ENCODE measurements around the gene GRIK5.

DNA sequence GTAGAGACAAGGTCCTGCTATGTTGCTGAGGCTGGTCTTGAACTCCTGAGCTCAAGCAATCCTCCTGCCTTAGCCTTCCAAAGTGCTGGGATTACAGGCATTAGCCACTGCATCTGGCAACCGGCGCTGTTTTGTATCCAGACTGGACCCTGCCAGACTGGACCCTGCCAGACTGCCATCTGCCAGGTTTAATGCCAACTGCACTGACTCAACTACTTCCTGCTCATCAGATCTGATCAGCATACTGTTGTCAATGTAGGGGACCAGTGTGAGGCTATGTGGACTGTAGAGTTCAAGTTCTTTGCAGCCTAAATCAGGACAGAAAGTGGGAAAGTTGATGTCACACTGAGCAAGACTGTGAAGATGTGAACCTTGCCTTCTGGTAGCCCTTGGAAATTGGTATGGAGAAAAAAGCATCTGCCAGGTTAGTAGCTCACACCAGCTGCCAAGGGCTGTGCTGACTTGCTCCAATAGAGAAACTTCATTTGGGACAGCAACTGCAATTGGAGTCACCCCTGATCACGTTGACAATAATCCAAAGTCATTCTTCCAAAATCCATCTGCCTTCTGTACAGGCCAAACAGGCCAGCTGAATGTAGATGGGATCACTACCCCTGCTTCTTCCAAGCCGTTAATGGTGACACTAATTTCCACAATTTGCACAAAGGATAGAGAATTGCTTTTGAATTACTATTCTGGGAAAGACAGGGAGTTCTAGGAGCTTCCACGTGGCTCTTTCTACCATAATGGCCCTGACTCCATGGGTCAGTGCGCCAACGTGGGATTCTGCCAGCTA lies 39.2 kb downstream of the GRIK5 start:
- TF ChIP-seq, protein P1, sequence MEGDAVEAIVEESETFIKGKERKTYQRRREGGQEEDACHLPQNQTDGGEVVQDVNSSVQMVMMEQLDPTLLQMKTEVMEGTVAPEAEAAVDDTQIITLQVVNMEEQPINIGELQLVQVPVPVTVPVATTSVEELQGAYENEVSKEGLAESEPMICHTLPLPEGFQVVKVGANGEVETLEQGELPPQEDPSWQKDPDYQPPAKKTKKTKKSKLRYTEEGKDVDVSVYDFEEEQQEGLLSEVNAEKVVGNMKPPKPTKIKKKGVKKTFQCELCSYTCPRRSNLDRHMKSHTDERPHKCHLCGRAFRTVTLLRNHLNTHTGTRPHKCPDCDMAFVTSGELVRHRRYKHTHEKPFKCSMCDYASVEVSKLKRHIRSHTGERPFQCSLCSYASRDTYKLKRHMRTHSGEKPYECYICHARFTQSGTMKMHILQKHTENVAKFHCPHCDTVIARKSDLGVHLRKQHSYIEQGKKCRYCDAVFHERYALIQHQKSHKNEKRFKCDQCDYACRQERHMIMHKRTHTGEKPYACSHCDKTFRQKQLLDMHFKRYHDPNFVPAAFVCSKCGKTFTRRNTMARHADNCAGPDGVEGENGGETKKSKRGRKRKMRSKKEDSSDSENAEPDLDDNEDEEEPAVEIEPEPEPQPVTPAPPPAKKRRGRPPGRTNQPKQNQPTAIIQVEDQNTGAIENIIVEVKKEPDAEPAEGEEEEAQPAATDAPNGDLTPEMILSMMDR (conservative IDR thresholded peaks at IDR 0.05), result no peak
- no peak for TF ChIP-seq EZH2 (IDR thresholded peaks at IDR 0.05; ENCODE audit: low read depth)

Measured in PC-9 (cell line).